Loucy (cell line): Measurements from ENCODE around the gene TXNRD2.
A peak's percentile ranks its signal among the peaks of the same experiment; 100 is the strongest.

Experiments
- H2AFZ ChIP-seq: fragments of 200-600 bp; sonication (generic); 2 replicates; pipeline ENCODE4 v1.6.0; 2016; ENCODE audit warnings: antibody characterized with exemption, mild to moderate bottlenecking, low read length, moderate library complexity
- H3F3A ChIP-seq: fragments of 200-600 bp; 2 replicates; pipeline ENCODE4 v1.6.0; 2016; ENCODE audit warnings: antibody characterized with exemption, low read depth, mild to moderate bottlenecking
- H3K27me3 ChIP-seq: fragments of 200-600 bp; sonication (generic); 2 replicates; pipeline ENCODE4 v1.6.1; 2014; ENCODE audit warnings: low read length, mild to moderate bottlenecking; ENCODE audit not compliant: insufficient read depth, poor library complexity, severe bottlenecking
- H3K36me3 ChIP-seq: fragments of 200-600 bp; sonication (generic); 2 replicates; pipeline ENCODE4 v1.6.1; 2016; ENCODE audit warnings: low read length; ENCODE audit not compliant: insufficient read depth
- H3K4me1 ChIP-seq: fragments of 200-600 bp; sonication (generic); 2 replicates; pipeline ENCODE4 v1.5.1; 2014; ENCODE audit warnings: low read length, mild to moderate bottlenecking; ENCODE audit not compliant: insufficient read depth, poor library complexity, severe bottlenecking
- H3K4me2 ChIP-seq: fragments of 200-600 bp; sonication (generic); 2 replicates; pipeline ENCODE4 v1.6.0; 2014; ENCODE audit warnings: antibody characterized with exemption, low read length, low read depth, mild to moderate bottlenecking; ENCODE audit not compliant: poor library complexity, severe bottlenecking
- H3K4me3 ChIP-seq: fragments of 200-600 bp; sonication (generic); 2 replicates; pipeline ENCODE4 v1.5.1; 2014; ENCODE audit warnings: low read length, mild to moderate bottlenecking, mixed read lengths; ENCODE audit not compliant: poor library complexity, severe bottlenecking
- H3K79me2 ChIP-seq: fragments of 200-600 bp; sonication (generic); 2 replicates; pipeline ENCODE4 v1.6.1; 2014; ENCODE audit warnings: low read length; ENCODE audit not compliant: insufficient read depth
- H3K9ac ChIP-seq: fragments of 200-600 bp; sonication (generic); 2 replicates; pipeline ENCODE4 v1.6.0; 2014; ENCODE audit warnings: mild to moderate bottlenecking, low read depth, low read length, moderate library complexity; ENCODE audit not compliant: poor library complexity, severe bottlenecking
- H3K9me2 ChIP-seq: fragments of 200-600 bp; sonication (generic); replicated peaks from 2 replicates; pipeline ENCODE4 v1.6.1; 2016; ENCODE audit warnings: low read depth, low read length, mixed read lengths
- H3K9me3 ChIP-seq: fragments of 200-600 bp; sonication (generic); 2 replicates; pipeline ENCODE4 v1.6.1; 2014; ENCODE audit warnings: mild to moderate bottlenecking, antibody characterized with exemption, low read length, low read depth; ENCODE audit not compliant: insufficient read depth
- H4K20me1 ChIP-seq: fragments of 200-600 bp; sonication (generic); 2 replicates; pipeline ENCODE4 v1.6.0; 2014; ENCODE audit warnings: antibody characterized with exemption, low read length, mild to moderate bottlenecking; ENCODE audit not compliant: insufficient read depth, poor library complexity, severe bottlenecking
- CTCF ChIP-seq: fragments of 200-600 bp; sonication (generic); conservative IDR thresholded peaks from 2 replicates; pipeline ENCODE4 v1.5.1; 2014; ENCODE audit warnings: mild to moderate bottlenecking, antibody characterized with exemption, low read length
- EZH2phosphoT487 ChIP-seq: fragments of 200-600 bp; IDR thresholded peaks from 2 replicates; pipeline ENCODE4 v1.6.1; 2018; ENCODE audit warnings: antibody characterized with exemption, mild to moderate bottlenecking, moderate library complexity, borderline replicate concordance

Gene TXNRD2

GRCh38 chr22:19966908-19967750, 25.5 kb upstream of the TXNRD2 start:
- H3K9me3 ChIP-seq = no peaks in the 10 kb centered on the region
- H3K27me3 ChIP-seq = no peaks in the 10 kb centered on the region
- H3K9ac ChIP-seq = no peak overlapping the region
- H3K4me3 ChIP-seq = no peak overlapping the region
- H3F3A ChIP-seq = no peaks in the 10 kb centered on the region
- no peaks in the 10 kb centered on the region for H3K4me1 ChIP-seq
- no peaks in the 10 kb centered on the region for H3K9me2 ChIP-seq
- peaks cover 6% of the 10 kb centered on the region for H4K20me1 ChIP-seq
- H3K36me3 ChIP-seq = peaks cover 23% of the 10 kb centered on the region; the same call in 1 of the 2 replicates
- no peak overlapping the region for H2AFZ ChIP-seq
- H3K79me2 ChIP-seq = no peaks in the 10 kb centered on the region
- TF ChIP-seq CTCF = no peak
- no peak for TF ChIP-seq EZH2phosphoT487
- no peak overlapping the region for H3K4me2 ChIP-seq

GRCh38 chr22:19965771-19966709, 24.4 kb upstream of the TXNRD2 start:
- no peak overlapping the region for H3K4me2 ChIP-seq
- H2AFZ ChIP-seq = no peak overlapping the region
- no peaks in the 10 kb centered on the region for H3F3A ChIP-seq
- H3K4me1 ChIP-seq = no peaks in the 10 kb centered on the region
- H3K4me3 ChIP-seq = no peak overlapping the region
- peaks cover 10% of the 10 kb centered on the region for H4K20me1 ChIP-seq
- H3K79me2 ChIP-seq = no peaks in the 10 kb centered on the region
- peak; percentile 62 for TF ChIP-seq CTCF
- no peak for TF ChIP-seq EZH2phosphoT487
- H3K9me3 ChIP-seq = no peaks in the 10 kb centered on the region
- no peaks in the 10 kb centered on the region for H3K27me3 ChIP-seq
- H3K36me3 ChIP-seq = peaks cover 23% of the 10 kb centered on the region; the same call in 1 of the 2 replicates
- no peak overlapping the region for H3K9ac ChIP-seq
- H3K9me2 ChIP-seq = no peaks in the 10 kb centered on the region

DNA sequence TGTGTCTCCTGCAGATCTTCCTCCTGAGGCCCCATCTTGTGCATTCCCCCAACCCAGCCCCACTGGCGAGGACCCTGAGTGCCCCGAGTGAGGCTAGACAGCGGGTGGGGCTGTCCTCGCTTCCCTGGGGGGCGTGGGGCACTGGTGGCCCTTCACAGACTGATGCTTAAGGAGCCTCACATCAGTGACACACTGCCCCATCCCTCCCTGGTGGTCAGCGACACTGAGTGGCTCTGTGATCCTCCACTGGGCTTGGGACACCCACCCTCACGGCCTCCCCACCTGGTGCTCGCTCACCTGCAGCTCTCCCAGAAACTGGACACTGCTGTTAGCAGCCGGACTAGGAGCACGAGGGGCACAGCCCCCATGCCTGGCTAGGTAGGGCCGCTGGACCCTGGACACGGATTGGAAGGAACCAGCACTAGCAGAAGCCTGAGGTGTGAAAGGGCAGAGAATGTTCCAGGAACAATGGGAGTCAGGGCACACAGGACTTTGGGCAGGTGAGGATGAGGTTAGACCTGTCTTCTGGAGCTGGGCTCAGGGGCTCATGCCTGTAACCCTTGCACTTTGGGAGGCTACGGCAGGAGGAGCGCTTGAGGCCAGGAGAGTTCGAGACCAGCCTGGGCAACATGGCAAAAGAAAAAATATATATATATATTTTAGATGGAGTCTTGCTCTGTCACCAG, 23.2 kb upstream of the TXNRD2 start:
- no peaks in the 10 kb centered on the region for H3F3A ChIP-seq
- peaks cover 5% of the 10 kb centered on the region for H4K20me1 ChIP-seq
- H3K4me2 ChIP-seq = no peak overlapping the region
- no peaks in the 10 kb centered on the region for H3K27me3 ChIP-seq
- H3K79me2 ChIP-seq = no peaks in the 10 kb centered on the region
- H3K4me1 ChIP-seq = no peaks in the 10 kb centered on the region
- no peaks in the 10 kb centered on the region for H3K9me2 ChIP-seq
- H3K9ac ChIP-seq = no peak overlapping the region
- TF ChIP-seq EZH2phosphoT487 (no peak), CTCF (no peak)
- no peak overlapping the region for H2AFZ ChIP-seq
- H3K4me3 ChIP-seq = no peak overlapping the region
- peaks cover 23% of the 10 kb centered on the region; the same call in 1 of the 2 replicates for H3K36me3 ChIP-seq
- H3K9me3 ChIP-seq = no peaks in the 10 kb centered on the region
